ENCODE data around the gene LARGE1. TPM values are rescaled to one million over a fixed set of nuclear protein-coding genes. Genes with fewer than 3 reads are reported as not detected.
"Not testable (repeated sequence)": the region's sequence is repeated elsewhere in the genome, so short reads cannot be mapped to it uniquely, and the experiment has no call there.

Gene LARGE1
- polyA plus RNA-seq, 1 donor from 2014 or later, result 1.4 TPM

DNA sequence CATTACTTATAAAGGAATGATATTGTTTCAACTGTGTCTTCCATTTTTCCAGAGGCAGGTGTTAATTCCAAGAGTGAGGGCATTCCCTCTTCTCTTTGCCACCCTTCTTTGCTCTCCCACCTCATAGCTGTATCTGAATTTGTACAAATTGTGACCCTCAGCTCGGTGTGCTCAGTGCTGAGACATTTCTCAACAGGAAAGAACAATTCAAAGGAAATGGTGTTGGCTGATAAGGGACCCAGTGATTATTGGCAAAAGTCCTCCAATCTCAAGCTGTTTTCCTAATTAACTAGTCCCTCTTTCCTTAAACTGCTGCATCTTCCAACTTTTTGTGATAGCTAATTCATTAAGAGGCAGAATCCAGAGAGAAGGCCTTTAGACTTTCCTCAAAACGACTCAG lies 453.2 kb downstream of the LARGE1 start:
- Mint-ChIP-seq H3K27me3 (no peaks in the 10 kb centered on the region), H3K9me3 (peaks cover 0 to 2% (median 2%) of the 10 kb centered on the region in 3 donors), H3K27ac (peak overlapping the region in 1 of 3 donors; percentile 57), H3K36me3 (peaks cover 10% of the 10 kb centered on the region), H3K4me1 (peaks cover 0 to 5% (median 2%) of the 10 kb centered on the region in 3 donors), H3K4me3 (no peak overlapping the region)

DNA sequence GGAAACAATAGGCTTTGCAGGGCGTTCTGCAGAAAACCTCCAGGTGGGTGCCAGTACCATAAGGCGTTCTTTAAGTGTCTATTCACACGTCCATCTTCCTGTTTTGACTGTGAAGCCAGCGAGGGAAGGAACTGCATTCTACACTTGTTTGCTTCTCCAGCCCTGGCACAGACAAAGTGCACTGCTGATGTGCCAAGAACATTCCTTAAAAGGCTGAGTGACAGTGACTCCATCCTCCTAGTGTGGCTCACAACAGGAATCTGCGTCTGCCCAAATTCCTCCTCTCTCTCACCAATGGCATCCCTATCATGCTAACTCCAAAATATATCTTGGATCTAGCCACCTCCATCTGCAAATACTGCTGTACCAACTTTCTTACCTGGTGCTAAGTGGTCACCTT lies 454.7 kb downstream of the LARGE1 start:
- H3K36me3 Mint-ChIP-seq, result peaks cover 11% of the 10 kb centered on the region
- no peak overlapping the region for H3K27ac Mint-ChIP-seq

DNA sequence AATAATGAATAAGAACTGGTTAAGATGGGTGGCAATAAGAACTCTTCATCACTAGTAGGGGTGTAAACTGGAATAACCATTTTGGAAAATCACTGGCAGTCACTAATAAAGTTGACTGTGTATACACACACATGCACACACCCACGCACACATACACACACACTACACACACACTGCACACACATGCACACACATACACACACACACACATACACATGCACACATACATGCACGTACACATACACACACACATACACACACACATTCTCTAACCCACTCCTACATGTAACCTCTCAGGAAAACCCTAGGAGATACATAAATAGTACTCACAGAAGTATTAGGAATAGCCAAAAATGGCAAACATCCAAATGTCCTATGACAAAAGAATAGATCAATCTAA lies 455.6 kb downstream of the LARGE1 start:
- Mint-ChIP-seq H3K27ac (no peak overlapping the region), H3K36me3 (peaks cover 10% of the 10 kb centered on the region), H3K4me1 (no peaks in the 10 kb centered on the region), H3K27me3 (no peaks in the 10 kb centered on the region), H3K9me3 (peaks cover 0 to 9% (median 3%) of the 10 kb centered on the region in 3 donors), H3K4me3 (peak overlapping the region in 1 of 4 donors; percentile 20)

More for the DNA sequence above, 454.7 kb downstream of the LARGE1 start:
- Mint-ChIP-seq H3K4me3 (no peak overlapping the region), H3K9me3 (peaks cover 0 to 6% (median 3%) of the 10 kb centered on the region in 3 donors), H3K27me3 (no peaks in the 10 kb centered on the region), H3K4me1 (peaks cover 0 to 3% (median 0%) of the 10 kb centered on the region in 3 donors)

DNA sequence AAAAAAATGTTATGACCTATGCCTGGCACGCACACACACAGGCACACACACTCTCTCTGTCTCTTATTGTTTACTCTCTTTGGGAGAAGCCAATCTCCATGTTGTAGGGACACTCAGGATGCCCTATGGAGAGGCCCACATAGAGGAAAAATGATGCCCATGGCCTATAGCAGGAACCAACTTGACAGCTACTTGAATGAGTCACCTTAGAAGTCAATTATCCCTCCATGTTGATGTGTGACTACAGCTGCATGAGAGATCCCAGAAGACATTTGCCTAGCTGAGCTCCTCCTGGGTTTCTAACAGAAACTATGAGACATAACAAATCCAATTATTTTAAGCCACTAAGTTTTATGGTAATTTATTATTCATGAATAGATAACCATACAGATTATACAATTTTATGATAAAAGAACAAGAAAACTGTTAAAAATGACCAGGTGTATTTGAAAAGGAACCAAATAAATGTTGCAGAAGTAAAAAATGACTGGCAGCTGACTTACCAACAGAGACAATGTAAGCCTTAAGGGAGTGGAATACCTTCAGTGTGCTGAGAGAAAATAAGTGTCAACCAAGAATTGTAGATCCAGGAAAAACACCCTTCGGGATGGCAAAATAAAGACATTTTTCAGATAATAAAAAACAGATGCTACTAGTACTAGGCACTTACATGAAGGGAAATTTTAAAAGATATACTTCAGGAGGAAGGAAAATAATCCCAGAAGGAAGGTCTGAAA lies 458.4 kb downstream of the LARGE1 start:
- H3K27ac Mint-ChIP-seq, result no peak overlapping the region

DNA sequence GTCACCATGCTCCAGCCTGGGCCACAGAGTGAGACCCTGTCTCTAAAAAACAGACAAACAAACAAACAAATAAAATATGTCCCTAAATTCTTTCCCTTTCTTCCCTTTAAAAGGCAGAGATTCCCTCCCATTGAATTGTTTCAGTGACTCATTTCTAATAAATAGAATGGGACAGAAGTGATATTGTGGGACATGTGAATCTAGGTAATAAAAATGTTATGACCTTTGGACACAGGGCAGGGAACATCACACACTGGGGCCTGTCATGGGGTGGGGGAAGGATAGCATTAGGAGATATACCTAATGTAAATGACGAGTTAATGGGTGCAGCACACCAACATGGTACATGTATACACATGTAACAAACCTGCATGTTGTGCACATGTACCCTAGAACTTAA lies 459.0 kb downstream of the LARGE1 start:
- not testable (repeated sequence) for H3K27ac Mint-ChIP-seq, H3K4me1 Mint-ChIP-seq, H3K27me3 Mint-ChIP-seq, H3K9me3 Mint-ChIP-seq, H3K36me3 Mint-ChIP-seq, H3K4me3 Mint-ChIP-seq

More for the DNA sequence above, 458.4 kb downstream of the LARGE1 start:
- Mint-ChIP-seq H3K4me3 (no peak overlapping the region), H3K27me3 (no peaks in the 10 kb centered on the region), H3K9me3 (peaks cover 0 to 9% (median 3%) of the 10 kb centered on the region in 3 donors), H3K36me3 (peaks cover 10% of the 10 kb centered on the region), H3K4me1 (no peaks in the 10 kb centered on the region)

DNA sequence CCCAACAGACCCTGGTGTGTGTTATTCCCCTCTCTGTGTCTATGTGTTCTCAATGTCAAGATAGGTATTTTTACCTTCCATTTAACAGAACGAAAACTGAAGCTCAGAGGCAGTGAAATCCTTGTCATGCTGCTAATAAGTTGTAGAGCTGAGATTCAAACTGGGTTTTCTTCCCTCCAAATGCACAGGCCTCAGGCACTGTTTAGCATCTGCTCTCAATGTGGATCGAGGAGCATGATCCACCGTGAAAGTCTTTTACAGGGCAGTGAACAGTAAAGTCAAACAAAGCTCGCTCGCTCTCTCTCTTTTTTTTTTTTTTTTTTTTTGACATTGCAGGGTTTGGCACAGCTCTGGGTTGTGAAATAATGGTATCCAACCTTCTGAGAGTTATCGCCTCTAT lies 461.1 kb downstream of the LARGE1 start:
- no peak overlapping the region for H3K4me3 Mint-ChIP-seq
- H3K4me1 Mint-ChIP-seq, result no peaks in the 10 kb centered on the region
- peaks cover 0 to 9% (median 3%) of the 10 kb centered on the region in 3 donors for H3K9me3 Mint-ChIP-seq
- no peak overlapping the region for H3K27ac Mint-ChIP-seq
- peaks cover 8% of the 10 kb centered on the region for H3K36me3 Mint-ChIP-seq
- no peaks in the 10 kb centered on the region for H3K27me3 Mint-ChIP-seq

DNA sequence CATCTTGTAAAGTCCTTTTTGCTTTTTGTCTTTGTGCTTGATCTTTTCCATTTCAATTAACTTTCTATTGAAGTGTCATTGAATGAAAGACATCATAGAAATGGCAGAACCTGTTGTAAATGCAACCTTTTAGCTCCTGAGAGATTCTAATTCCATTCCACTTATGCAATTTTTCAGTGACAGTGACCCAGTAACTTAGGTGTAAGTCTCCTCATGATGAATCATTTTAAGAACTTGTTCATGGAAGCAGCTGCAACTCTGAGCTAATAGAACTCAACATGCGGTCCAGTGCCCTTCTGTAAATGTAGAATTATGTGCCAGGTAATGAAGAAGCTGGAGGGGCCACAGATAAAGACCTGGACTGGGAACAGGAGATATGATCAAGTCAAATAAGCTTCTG lies 463.8 kb downstream of the LARGE1 start:
- Mint-ChIP-seq H3K36me3 (peaks cover 4% of the 10 kb centered on the region), H3K4me1 (peaks cover 0 to 2% (median 0%) of the 10 kb centered on the region in 3 donors), H3K4me3 (no peak overlapping the region), H3K27ac (no peak overlapping the region), H3K27me3 (no peaks in the 10 kb centered on the region), H3K9me3 (peaks cover 0 to 5% (median 0%) of the 10 kb centered on the region in 3 donors)

DNA sequence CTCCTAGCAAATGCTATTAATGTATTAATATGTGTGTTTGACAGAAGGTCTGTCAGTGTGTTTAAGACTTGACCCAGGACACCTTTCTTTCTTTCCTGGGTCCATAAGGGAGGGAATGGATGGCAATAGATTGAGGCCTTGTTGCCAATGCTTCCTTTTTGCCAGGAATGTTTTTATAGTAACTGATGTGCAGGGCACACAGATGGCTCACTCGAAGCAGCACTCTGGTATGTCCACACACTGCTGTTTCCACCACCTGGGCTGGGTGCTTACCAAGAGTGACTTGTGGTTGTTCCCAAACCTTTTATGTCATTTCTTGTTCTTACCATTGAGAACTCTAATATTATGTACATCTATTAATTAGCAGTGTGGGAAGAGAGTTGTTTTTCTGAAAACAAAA lies 465.2 kb downstream of the LARGE1 start:
- Mint-ChIP-seq H3K9me3 (peaks cover 0 to 2% (median 0%) of the 10 kb centered on the region in 3 donors), H3K27ac (no peak overlapping the region), H3K4me3 (no peak overlapping the region), H3K36me3 (no peaks in the 10 kb centered on the region), H3K4me1 (peaks cover 0 to 2% (median 0%) of the 10 kb centered on the region in 3 donors), H3K27me3 (no peaks in the 10 kb centered on the region)

DNA sequence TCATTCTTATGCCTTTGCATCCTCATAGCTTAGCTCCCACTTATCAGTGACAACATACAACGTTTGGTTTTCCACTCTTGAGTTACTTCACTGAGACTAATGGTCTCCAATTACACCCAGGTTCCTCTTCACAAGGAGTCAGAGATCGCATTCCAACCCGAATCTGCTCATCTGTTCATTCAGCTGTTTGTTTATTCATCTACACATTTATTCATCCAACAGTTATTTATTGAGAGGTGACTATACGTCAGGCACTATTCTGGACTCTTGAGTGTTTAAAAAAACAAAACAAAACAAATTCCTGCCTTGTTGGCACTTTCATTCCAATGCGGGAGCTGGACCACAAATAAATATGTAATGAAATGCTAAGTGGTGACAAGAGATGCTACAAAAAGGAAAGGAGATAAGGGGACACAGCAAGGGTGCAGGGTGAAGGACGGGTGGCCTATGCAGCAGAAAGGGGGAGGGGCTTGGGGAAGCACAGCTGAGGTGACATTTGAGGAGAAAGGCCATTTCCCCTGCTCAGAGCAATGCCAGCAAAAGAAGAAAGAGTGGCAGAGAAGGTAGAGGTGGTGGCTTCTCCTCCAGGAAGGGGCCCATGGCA lies 468.3 kb downstream of the LARGE1 start:
- Mint-ChIP-seq H3K4me3 (peak overlapping the region in 1 of 4 donors; percentile 43), H3K27ac (no peak overlapping the region), H3K36me3 (no peaks in the 10 kb centered on the region), H3K9me3 (peaks cover 0 to 2% (median 0%) of the 10 kb centered on the region in 3 donors), H3K27me3 (peaks cover 3% of the 10 kb centered on the region), H3K4me1 (peaks cover 0 to 4% (median 2%) of the 10 kb centered on the region in 3 donors)

DNA sequence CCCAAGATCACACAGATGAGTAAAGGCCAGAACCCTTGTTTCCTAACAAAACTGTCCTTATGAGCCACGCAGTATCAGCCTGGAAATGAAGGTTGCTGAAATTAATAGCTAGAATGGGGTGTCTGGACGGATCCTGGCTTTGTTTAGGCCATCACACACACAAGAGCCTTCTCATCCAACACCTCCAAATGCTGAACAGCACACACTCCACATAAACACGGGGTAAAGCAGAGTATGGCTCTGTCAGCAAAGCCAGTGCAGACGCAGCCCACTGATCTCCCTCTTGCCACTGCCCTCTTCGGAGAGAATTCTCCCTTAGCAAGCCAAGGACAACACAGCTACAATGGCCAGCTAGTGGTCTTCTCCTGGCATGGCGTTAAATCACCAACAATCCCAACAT lies 469.5 kb downstream of the LARGE1 start:
- Mint-ChIP-seq H3K27me3 (peaks cover 3% of the 10 kb centered on the region), H3K4me1 (peaks cover 0 to 4% (median 2%) of the 10 kb centered on the region in 3 donors), H3K27ac (no peak overlapping the region), H3K4me3 (no peak overlapping the region), H3K36me3 (no peaks in the 10 kb centered on the region), H3K9me3 (peaks cover 0 to 2% (median 0%) of the 10 kb centered on the region in 3 donors)

DNA sequence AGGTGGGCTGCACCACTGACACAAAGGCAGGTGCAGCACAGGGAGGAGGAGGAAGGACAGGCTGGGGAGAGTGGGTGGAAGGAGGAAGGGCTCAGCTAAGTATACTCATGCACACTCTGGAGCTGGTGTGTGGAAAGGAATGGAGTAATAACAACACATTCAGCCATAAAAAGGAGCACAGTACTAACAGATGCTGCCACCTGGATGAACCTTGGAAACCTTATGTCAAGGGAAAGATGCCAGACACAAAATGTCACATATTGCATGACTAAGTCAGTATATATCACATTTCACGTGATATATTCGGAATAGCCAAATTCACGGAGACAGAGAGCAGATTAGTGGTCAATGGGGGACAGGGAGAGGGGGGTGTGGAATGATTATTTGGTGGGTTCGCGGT lies 472.5 kb downstream of the LARGE1 start:
- peaks cover 3% of the 10 kb centered on the region for H3K27me3 Mint-ChIP-seq
- no peaks in the 10 kb centered on the region for H3K36me3 Mint-ChIP-seq
- H3K4me1 Mint-ChIP-seq, result peaks cover 0 to 4% (median 2%) of the 10 kb centered on the region in 3 donors
- no peak overlapping the region for H3K27ac Mint-ChIP-seq
- H3K9me3 Mint-ChIP-seq, result peaks cover 0 to 2% (median 0%) of the 10 kb centered on the region in 3 donors
- no peak overlapping the region for H3K4me3 Mint-ChIP-seq

DNA sequence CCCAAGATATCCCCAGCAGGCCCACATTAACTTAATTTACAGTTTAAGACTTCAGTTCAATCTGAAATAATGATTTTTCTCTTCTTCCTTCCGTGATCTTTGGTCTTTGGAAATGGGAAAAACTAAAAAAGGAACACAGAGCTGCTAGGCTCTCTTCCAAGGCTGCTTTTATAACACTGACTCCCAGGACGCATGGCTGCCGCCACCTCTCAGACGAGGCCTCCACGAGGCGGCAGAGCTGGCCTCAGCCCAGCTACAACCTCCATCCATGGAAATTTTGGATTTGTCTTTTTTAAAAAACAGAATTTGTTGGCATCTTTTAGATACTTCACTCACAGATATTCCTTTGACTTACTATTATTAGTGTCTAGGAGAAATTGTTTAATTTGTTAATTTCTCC lies 476.6 kb downstream of the LARGE1 start:
- Mint-ChIP-seq H3K9me3 (no peaks in the 10 kb centered on the region), H3K4me3 (no peak overlapping the region), H3K27me3 (no peaks in the 10 kb centered on the region), H3K36me3 (no peaks in the 10 kb centered on the region), H3K27ac (no peak overlapping the region), H3K4me1 (peaks cover 0 to 2% (median 0%) of the 10 kb centered on the region in 3 donors)

DNA sequence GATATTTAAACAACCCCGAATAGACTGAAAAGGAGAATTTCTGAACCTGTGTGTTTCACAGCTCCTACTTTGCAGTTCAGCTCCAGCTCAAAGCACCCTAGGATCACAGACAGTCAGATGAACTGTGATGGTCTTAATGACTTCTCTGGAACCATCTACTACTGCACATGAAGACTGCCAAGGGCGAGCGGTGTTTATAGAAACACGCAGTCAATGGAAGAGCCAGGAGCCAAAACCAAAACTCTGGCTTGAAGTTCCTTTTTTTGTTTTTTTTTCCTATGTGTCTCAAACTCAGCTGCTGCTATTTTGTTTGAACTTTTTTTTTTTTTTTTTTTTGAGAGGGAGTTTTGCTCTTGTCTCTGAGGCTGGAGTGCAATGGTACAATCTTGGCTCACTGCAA lies 479.5 kb downstream of the LARGE1 start:
- no peaks in the 10 kb centered on the region for H3K9me3 Mint-ChIP-seq
- no peak overlapping the region for H3K27ac Mint-ChIP-seq
- no peaks in the 10 kb centered on the region for H3K4me1 Mint-ChIP-seq
- H3K4me3 Mint-ChIP-seq, result no peak overlapping the region
- no peaks in the 10 kb centered on the region for H3K36me3 Mint-ChIP-seq
- H3K27me3 Mint-ChIP-seq, result no peaks in the 10 kb centered on the region

DNA sequence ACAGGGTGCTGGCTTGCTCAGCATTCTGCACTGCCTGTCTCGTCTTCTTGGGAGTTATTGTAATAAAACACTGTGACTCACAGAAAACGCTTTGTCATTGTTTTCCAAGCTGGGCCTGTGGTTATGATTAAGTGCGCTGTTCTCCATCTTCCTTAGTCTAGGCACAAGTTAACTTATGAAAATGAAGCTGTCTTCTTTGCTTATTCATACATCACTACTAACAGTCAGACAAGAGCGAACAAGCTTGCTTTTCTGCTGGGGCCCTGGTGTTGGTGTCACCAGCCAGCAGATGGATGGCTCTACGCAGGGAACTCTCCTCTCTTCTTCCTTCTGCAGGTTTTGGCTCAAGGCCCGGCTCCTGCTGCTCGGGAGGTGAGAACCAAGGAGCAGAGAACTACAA lies 482.0 kb downstream of the LARGE1 start:
- no peaks in the 10 kb centered on the region for H3K9me3 Mint-ChIP-seq
- no peak overlapping the region for H3K27ac Mint-ChIP-seq
- H3K4me1 Mint-ChIP-seq, result no peaks in the 10 kb centered on the region
- H3K27me3 Mint-ChIP-seq, result no peaks in the 10 kb centered on the region
- H3K4me3 Mint-ChIP-seq, result no peak overlapping the region
- H3K36me3 Mint-ChIP-seq, result peaks cover 2% of the 10 kb centered on the region

DNA sequence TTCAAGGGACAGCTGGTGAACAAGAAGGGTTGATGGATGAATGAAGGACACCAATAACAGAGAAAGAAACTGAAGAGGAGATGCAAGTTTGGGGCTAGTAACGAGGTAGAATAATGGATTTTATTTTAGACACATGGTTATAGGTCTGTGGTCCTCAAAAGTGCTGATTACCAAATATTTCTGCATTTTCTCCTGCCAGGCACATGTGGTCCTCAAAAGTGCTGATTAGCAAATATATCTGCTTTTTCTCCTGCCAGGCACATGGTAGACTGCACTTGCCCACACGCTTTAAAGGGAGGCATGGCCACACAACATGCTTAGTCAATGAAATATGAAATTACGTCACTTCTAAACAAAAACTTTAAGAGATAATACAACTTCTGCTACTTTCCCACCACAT lies 489.0 kb downstream of the LARGE1 start:
- H3K27ac Mint-ChIP-seq, result no peak overlapping the region
- H3K36me3 Mint-ChIP-seq, result peaks cover 11% of the 10 kb centered on the region
- H3K4me3 Mint-ChIP-seq, result no peak overlapping the region
- H3K4me1 Mint-ChIP-seq, result no peaks in the 10 kb centered on the region
- H3K9me3 Mint-ChIP-seq, result no peaks in the 10 kb centered on the region
- no peaks in the 10 kb centered on the region for H3K27me3 Mint-ChIP-seq

DNA sequence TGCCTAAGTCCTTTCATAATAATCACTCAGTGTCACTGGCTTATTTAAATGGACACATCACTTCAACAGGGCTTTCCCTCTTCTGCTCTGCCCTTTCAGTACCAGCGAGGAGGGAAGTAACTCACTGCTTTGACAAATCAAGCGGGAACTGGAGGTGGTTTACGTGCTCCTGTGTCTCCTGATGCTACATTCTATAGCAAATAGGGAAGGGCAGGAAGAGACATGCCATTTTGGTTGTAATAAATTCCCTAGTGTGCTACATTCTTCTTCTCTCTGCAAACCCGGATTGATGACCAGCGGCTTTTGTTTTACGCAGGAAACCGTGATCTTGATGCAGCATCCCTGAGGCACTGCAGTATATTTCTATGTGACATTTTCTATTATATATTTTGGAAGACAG lies 491.0 kb downstream of the LARGE1 start:
- no peaks in the 10 kb centered on the region for H3K9me3 Mint-ChIP-seq
- H3K4me3 Mint-ChIP-seq, result no peak overlapping the region
- H3K4me1 Mint-ChIP-seq, result peaks cover 0 to 2% (median 0%) of the 10 kb centered on the region in 3 donors
- peaks cover 16% of the 10 kb centered on the region for H3K36me3 Mint-ChIP-seq
- no peak overlapping the region for H3K27ac Mint-ChIP-seq
- no peaks in the 10 kb centered on the region for H3K27me3 Mint-ChIP-seq

Data from IgD-negative memory B cell (primary cell).